Daoy (cell line): Measurements from ENCODE around the gene C4B. TPM values are rescaled to one million over a fixed set of nuclear protein-coding genes. Genes with fewer than 3 reads are reported as not detected.
"Not testable (repeated sequence)": the region's sequence is repeated elsewhere in the genome, so short reads cannot be mapped to it uniquely, and the experiment has no call there.

Source experiments
- DNase-seq: peaks from one replicate; pipeline ENCODE4 v3.0.0-alpha.2; 2015; ENCODE audit warnings: low read depth
- total RNA-seq: library from RNA; depleted of rRNA; stranded (reverse); fragments of >200 nt; shearing (Covaris generic); gene quantifications from 2 replicates; pipeline ENCODE4 v1.2.3, GENCODE V29; 2014

C4B gene
- total RNA-seq, 1 experiment from 2014 or later = 3.7 TPM

- not testable (repeated sequence) for DNase-seq
These were observed 20.9 kb downstream of the C4B start for GRCh38 chr6:32035283-32036013.

- not testable (repeated sequence) for DNase-seq
These were observed 22.5 kb downstream of the C4B start for GRCh38 chr6:32037136-32037535.

- not testable (repeated sequence) for DNase-seq
These were observed 23.3 kb downstream of the C4B start, which contains the start of gene CYP21A2 for GRCh38 chr6:32037598-32038524. Gene CYP21A2, plus strand, starts transcription at chr6:32038415. Its CDS starts 8 bp downstream, at chr6:32038423.

GRCh38 chr6:32038878-32039277, 24.3 kb downstream of the C4B start:
- DNase-seq = not testable (repeated sequence)

GRCh38 chr6:32039321-32040274, 25.0 kb downstream of the C4B start:
- DNase-seq = not testable (repeated sequence)

- DNase-seq = not testable (repeated sequence)
These were observed 25.9 kb downstream of the C4B start for GRCh38 chr6:32040299-32041049.

GRCh38 chr6:32041050-32041321, 26.4 kb downstream of the C4B start:
- DNase-seq = not testable (repeated sequence)

GRCh38 chr6:32041385-32041784, 26.8 kb downstream of the C4B start:
- DNase-seq = not testable (repeated sequence)

- not testable (repeated sequence) for DNase-seq
These were observed 27.7 kb downstream of the C4B start for GRCh38 chr6:32042276-32042675.

GRCh38 chr6:32043589-32044380, 29.2 kb downstream of the C4B start:
- not testable (repeated sequence) for DNase-seq

- not testable (repeated sequence) for DNase-seq
These were observed 30.3 kb downstream of the C4B start for GRCh38 chr6:32044916-32045315.

GRCh38 chr6:32045811-32046449, 31.3 kb downstream of the C4B start:
- DNase-seq = no peak

- DNase-seq = peak; percentile 56
These were observed 32.0 kb downstream of the C4B start for GRCh38 chr6:32046450-32047083.

GRCh38 chr6:32047084-32047478, 32.5 kb downstream of the C4B start:
- peak; percentile 37 for DNase-seq

GRCh38 chr6:32047539-32047854, 32.9 kb downstream of the C4B start:
- DNase-seq = no peak

GRCh38 chr6:32047855-32048766, 33.5 kb downstream of the C4B start:
- peak; percentile 72 for DNase-seq

- DNase-seq = not testable (repeated sequence)
These were observed 34.6 kb downstream of the C4B start for GRCh38 chr6:32049149-32049548.

GRCh38 chr6:32049736-32050135, 35.1 kb downstream of the C4B start:
- not testable (repeated sequence) for DNase-seq
